OCI-LY3 (cell line): ENCODE measurements around the gene NEURL1B.
"Not testable (repeated sequence)": the region's sequence is repeated elsewhere in the genome, so short reads cannot be mapped to it uniquely, and the experiment has no call there.

Experiments
- H2AFZ ChIP-seq: fragments of 200-600, 300-600 bp; shearing (Covaris generic); 2 replicates; pipeline ENCODE4 v1.6.0; 2014; ENCODE audit warnings: antibody characterized with exemption, low read depth, low read length
- H3K27ac ChIP-seq: fragments of 200-600, 300-600 bp; sonication (generic); 2 replicates; pipeline ENCODE4 v1.5.1; 2014; ENCODE audit warnings: mild to moderate bottlenecking, low read length, moderate library complexity, mixed read lengths
- H3K27me3 ChIP-seq: fragments of 200-600, 300-600 bp; sonication (generic); 2 replicates; pipeline ENCODE4 v1.6.1; 2014; ENCODE audit warnings: low read depth, low read length, mixed read lengths
- H3K36me3 ChIP-seq: fragments of 200-600, 300-600 bp; sonication (generic); replicated peaks from 2 replicates; pipeline ENCODE3; 2014; ENCODE audit warnings: low read depth, low read length, mixed read lengths
- H3K4me1 ChIP-seq: fragments of 300-600, 200-600 bp; sonication (generic); 2 replicates; pipeline ENCODE4 v1.6.1; 2014; ENCODE audit warnings: low read length, mixed read lengths
- H3K4me2 ChIP-seq: fragments of 200-600, 300-600 bp; sonication (generic); 2 replicates; pipeline ENCODE4 v1.6.1; 2014; ENCODE audit warnings: low read length, mixed read lengths
- H3K4me3 ChIP-seq: fragments of 300-600, 200-600 bp; sonication (generic); 2 replicates; pipeline ENCODE4 v1.5.1; 2014; ENCODE audit warnings: antibody characterized with exemption, mild to moderate bottlenecking, low read length, moderate library complexity
- H3K79me2 ChIP-seq: fragments of 300-600, 200-600 bp; shearing (Covaris generic); 2 replicates; pipeline ENCODE4 v1.6.1; 2014; ENCODE audit warnings: mild to moderate bottlenecking, low read length, mixed read lengths
- H3K9ac ChIP-seq: fragments of 300-600, 200-600 bp; shearing (Covaris generic); 2 replicates; pipeline ENCODE4 v1.6.0; 2014; ENCODE audit warnings: mild to moderate bottlenecking, low read length, moderate library complexity
- H3K9me3 ChIP-seq: fragments of 200-600, 300-600 bp; shearing (Covaris generic); 2 replicates; pipeline ENCODE4 v1.6.1; 2014; ENCODE audit warnings: low read length, mixed read lengths; ENCODE audit not compliant: insufficient read depth
- H4K20me1 ChIP-seq: fragments of 200-600, 300-600 bp; sonication (generic); 2 replicates; pipeline ENCODE4 v1.6.1; 2016; ENCODE audit warnings: low read length, mixed read lengths; ENCODE audit not compliant: insufficient read depth
- CTCF ChIP-seq: fragments of 200-600, 300-600 bp; sonication (generic); IDR thresholded peaks from 2 replicates; pipeline ENCODE4 v1.5.1; 2014; ENCODE audit warnings: antibody characterized with exemption, low read length, low read depth
- EZH2phosphoT487 ChIP-seq: fragments of 200-600 bp; shearing (Covaris generic); IDR thresholded peaks from 2 replicates; pipeline ENCODE4 v1.6.1; 2018; ENCODE audit warnings: antibody characterized with exemption, mixed run types, low read depth

NEURL1B gene

GRCh38 chr5:172710676-172711075 is 69.6 kb downstream of the NEURL1B start:
- TF ChIP-seq EZH2phosphoT487 (no peak), CTCF (no peak)
- H4K20me1 ChIP-seq, result no peaks in the 10 kb centered on the region
- no peak overlapping the region for H2AFZ ChIP-seq
- H3K79me2 ChIP-seq, result no peaks in the 10 kb centered on the region
- H3K4me1 ChIP-seq, result peaks cover 14% of the 10 kb centered on the region; the same call in 1 of the 2 replicates
- H3K4me2 ChIP-seq, result no peak overlapping the region
- no peak overlapping the region for H3K27ac ChIP-seq
- H3K4me3 ChIP-seq, result no peak overlapping the region
- H3K9me3 ChIP-seq, result no peaks in the 10 kb centered on the region
- no peak overlapping the region for H3K9ac ChIP-seq
- H3K36me3 ChIP-seq, result no peaks in the 10 kb centered on the region
- H3K27me3 ChIP-seq, result peaks cover 40% of the 10 kb centered on the region

- not testable (repeated sequence) for H3K4me2 ChIP-seq, H3K9ac ChIP-seq, H3K4me3 ChIP-seq, H3K79me2 ChIP-seq, H4K20me1 ChIP-seq, H3K27ac ChIP-seq, H3K9me3 ChIP-seq, H2AFZ ChIP-seq, H3K36me3 ChIP-seq
- peaks cover 35% of the 10 kb centered on the region for H3K27me3 ChIP-seq
- peaks cover 14% of the 10 kb centered on the region; the same call in 1 of the 2 replicates for H3K4me1 ChIP-seq
Observed at GRCh38 chr5:172711321-172711861, 70.3 kb downstream of the NEURL1B start.

GRCh38 chr5:172712610-172713009 is 71.5 kb downstream of the NEURL1B start:
- H3K4me3 ChIP-seq, result no peak overlapping the region
- peak overlapping the region; percentile 80; the same call in 1 of the 2 replicates for H3K4me2 ChIP-seq
- peaks cover 25% of the 10 kb centered on the region for H3K27me3 ChIP-seq
- no peaks in the 10 kb centered on the region for H3K79me2 ChIP-seq
- no peak overlapping the region for H2AFZ ChIP-seq
- H3K27ac ChIP-seq, result no peak overlapping the region
- H3K9me3 ChIP-seq, result no peaks in the 10 kb centered on the region
- H4K20me1 ChIP-seq, result no peaks in the 10 kb centered on the region
- peaks cover 15% of the 10 kb centered on the region; the same call in 1 of the 2 replicates for H3K4me1 ChIP-seq
- H3K36me3 ChIP-seq, result no peaks in the 10 kb centered on the region
- no peak overlapping the region for H3K9ac ChIP-seq
- TF ChIP-seq EZH2phosphoT487, result no peak
- TF ChIP-seq CTCF, result no peak

GRCh38 chr5:172713113-172713808 is 72.2 kb downstream of the NEURL1B start:
- Histone ChIP-seq H3K79me2 (no peaks in the 10 kb centered on the region), H3K4me2 (peak overlapping the region; percentile 80)

More at GRCh38 chr5:172713113-172713808, 72.2 kb downstream of the NEURL1B start:
- Histone ChIP-seq H3K27ac (no peak overlapping the region), H3K9ac (no peak overlapping the region; the same call in 1 of the 2 replicates), H4K20me1 (no peaks in the 10 kb centered on the region), H3K4me1 (peaks cover 15% of the 10 kb centered on the region; the same call in 1 of the 2 replicates), H3K4me3 (peak overlapping the region; percentile 68), H3K36me3 (no peaks in the 10 kb centered on the region), H3K27me3 (peaks cover 26% of the 10 kb centered on the region), H3K9me3 (no peaks in the 10 kb centered on the region), H2AFZ (peak overlapping the region; percentile 75; the same call in 1 of the 2 replicates)
- TF ChIP-seq CTCF (peak; percentile 94), EZH2phosphoT487 (no peak)
